Stimulated activated CD4-positive, alpha-beta T cell treated with anti-CD3 and anti-CD28 coated beads, Interleukin-12 subunit alpha, Interleukin-12 subunit beta, amount 100 ng/mL, for 48 hours (primary cell): ENCODE results near the gene ANKMY1.
A peak's percentile ranks its signal among the peaks of the same experiment; 100 is the strongest.

Source experiments
- DNase-seq, 3 donors: peaks; one replicate each; pipeline ENCODE4 v3.0.0-alpha.2; 2020; ENCODE audit warnings: low read depth in 2 of 3, low spot score in 1 of 3

The ANKMY1 gene

DNA sequence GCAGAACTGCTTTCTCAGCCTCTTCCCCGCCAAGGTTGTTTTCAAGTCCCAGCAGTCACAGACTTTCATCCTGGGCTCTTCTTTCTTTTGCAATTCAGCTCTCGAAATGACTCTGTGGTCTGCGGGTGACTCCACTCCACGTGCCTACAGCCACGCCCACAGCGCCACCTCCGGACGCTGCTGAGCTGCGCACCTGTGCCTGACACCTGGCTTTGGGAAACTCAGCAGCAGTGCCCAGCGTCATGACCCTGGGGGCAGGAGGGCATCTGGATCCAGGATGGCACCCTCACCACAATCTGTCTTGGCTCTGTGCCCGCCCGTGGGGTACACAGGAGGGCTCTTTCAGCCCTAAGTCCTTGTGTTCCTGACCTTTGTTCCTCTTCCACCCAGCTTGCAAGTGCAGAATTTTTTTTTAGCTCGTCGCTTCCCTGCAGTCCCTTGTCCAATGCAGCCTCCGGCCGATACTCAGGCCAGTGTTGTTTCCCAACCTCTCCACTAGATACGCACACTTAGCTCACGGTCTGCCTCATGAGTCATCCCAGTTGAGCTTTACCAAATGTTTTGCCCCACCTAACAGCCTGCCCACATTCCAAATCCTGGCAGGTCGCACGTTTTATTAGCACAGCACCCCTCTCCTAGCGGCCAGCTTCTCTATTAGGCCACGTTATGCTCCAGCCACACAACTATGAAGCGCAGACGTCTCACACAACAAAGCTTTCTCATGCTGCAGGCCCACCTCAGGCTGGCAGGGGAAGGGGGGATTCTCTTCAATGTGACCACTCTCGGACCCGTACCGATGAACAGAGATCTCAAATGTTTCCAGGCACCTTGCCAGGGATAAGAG, 22.2 kb upstream of the ANKMY1 start:
- peak; percentile 60 to 65 (median 64) for DNase-seq

DNA sequence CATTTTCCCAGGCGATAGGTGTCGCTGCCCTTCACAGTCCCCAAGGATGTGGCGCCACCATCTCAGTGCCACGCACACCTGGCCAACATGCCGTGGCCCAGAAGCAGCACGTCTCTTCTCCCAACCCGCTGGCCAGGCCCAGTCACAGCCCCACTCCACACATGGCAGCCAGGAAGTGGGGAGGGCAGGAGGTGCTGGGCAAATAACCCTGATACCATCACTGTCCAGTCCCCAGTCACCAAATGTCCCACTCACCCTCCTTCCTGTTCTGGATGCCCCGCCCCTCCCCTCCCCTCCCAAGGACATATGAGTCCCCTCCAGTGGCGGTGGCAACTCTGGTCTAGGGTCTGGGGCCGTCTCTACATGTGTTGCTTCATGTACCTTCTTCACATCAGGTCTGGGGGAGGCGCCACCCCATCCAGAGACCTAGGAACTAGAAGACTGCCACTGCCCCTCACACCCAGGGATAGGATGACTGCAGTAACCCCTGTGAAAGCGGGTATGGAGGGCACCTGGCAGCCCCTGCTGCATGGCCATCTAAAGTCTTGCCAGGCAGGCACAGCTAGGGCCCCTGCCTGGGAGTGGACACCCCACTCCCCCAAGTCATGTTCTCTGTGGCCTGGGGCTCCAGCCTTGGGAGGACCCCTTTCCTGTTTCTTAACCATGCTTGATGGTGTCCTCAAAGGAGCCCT, 21.4 kb upstream of the ANKMY1 start:
- no peak for DNase-seq

DNA sequence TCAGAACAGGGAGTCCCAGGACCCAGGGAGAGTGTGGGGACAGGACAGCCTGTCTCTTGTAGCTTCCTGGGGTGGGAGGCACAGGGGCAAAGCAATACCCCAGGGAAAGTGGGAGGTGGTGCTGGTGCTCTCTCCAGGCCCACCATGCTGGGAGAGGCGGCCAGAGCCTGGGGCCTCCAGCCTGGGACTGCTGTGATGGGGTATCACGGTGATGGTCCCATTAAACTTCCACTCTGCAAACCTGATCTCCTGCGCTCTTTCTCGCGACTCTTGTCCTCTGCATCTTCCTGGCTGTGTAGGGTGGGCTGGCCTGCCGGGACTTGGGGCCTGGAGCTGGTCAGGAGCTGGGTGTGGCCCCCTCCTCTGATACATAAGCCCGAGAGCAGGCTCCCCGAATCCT, 20.7 kb upstream of the ANKMY1 start:
- DNase-seq, result no peak

DNA sequence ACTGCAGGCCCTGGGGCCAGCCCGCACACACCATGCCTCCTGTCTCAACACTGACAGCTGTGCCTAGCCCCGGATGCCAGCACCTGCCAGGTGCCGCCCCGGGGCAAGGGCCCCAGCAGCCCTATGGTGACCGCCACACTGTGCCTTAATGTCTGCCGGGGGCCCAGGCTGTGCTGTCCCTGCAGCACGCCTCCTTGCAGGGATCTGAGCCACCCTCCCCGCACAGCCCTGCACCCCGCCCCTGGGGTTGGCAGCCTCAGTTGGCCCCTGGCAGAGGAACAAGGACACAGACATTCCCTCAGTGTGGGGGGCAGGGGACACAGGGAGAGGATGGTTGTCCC, 20.3 kb upstream of the ANKMY1 start:
- no peak for DNase-seq

DNA sequence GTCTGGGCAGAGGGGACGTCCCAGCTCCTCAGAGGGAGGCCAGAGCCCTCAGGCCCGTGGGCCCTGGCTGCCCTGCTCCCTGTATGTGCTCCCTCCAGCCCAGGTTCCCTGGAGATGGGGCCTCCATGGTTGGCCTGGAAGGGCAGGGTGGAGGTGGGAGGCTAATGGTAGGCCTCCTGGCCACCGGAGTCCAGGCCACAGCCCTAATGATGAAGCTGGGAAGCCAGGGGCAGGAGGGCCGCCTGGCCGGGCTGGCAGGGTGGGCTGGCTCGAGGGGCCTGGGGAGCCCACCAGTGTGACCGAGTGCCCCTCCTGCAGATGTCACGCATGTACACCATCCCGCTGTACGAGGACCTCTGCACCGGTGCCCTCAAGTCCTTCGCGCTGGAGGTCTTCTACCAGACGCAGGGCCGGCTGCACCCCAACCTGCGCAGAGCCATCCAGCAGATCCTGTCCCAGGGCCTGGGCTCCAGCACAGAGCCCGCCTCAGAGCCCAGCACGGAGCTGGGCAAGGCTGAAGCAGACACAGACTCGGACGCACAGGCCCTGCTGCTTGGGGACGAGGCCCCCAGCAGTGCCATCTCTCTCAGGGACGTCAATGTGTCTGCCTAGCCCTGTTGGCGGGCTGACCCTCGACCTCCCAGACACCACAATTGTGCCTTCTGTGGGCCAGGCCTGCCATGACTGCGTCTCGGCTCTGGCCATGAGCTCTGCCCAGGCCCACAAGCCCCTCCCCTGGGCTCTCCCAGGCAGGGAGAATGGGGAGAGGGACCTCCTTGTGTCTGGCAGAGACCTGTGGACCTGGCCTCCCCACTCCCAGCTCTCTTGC, 19.7 kb upstream of the ANKMY1 start:
- DNase-seq, result no peak

DNA sequence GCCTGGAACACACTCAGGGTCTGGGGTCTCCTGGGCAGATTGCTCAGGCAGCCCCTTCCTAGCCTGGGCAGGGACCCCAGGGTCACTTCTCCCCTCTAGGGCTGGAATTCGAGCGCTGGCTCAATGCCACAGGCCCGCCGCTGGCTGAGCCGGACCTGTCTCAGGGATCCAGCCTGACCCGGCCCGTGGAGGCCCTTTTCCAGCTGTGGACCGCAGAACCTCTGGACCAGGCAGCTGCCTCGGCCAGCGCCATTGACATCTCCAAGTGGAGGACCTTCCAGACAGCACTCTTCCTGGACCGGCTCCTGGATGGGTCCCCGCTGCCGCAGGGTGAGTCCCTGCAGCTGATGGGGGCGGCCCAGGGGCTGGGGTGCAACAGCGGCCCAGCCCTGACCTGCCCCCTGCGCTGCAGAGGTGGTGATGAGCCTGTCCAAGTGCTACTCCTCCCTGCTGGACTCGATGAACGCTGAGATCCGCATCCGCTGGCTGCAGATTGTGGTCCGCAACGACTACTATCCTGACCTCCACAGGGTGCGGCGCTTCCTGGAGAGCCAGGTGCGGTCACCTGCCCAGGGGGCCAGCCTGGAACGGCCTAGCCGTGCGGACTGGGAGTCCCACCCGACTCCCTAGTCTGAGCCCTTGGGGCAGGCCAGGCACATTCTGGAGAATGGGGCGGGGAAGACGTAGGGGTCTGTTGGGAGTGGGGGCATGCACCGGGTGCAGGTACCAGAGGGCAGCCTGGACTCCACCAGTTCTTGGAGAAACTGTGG, 18.8 kb upstream of the ANKMY1 start:
- no peak for DNase-seq

DNA sequence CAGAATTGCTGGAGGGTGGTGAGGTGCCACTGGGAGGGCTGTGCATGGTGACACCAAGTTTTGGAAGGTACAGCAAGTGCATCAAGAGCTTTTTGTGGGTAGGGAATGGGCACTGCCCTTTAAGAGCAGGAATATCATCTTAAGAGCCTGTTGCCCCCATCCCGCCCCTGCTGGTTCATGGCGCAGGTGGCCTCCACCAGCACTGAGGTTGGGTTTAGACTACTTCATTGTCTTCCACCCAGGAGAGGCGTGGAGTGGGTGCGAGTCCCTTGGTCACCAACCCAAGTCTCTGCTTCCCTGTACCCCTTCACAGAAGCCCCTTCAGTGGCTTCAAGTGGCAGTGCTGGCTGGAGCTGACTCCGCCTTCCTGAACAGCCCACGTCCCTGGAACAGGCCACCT, 18.2 kb upstream of the ANKMY1 start:
- DNase-seq, result no peak

DNA sequence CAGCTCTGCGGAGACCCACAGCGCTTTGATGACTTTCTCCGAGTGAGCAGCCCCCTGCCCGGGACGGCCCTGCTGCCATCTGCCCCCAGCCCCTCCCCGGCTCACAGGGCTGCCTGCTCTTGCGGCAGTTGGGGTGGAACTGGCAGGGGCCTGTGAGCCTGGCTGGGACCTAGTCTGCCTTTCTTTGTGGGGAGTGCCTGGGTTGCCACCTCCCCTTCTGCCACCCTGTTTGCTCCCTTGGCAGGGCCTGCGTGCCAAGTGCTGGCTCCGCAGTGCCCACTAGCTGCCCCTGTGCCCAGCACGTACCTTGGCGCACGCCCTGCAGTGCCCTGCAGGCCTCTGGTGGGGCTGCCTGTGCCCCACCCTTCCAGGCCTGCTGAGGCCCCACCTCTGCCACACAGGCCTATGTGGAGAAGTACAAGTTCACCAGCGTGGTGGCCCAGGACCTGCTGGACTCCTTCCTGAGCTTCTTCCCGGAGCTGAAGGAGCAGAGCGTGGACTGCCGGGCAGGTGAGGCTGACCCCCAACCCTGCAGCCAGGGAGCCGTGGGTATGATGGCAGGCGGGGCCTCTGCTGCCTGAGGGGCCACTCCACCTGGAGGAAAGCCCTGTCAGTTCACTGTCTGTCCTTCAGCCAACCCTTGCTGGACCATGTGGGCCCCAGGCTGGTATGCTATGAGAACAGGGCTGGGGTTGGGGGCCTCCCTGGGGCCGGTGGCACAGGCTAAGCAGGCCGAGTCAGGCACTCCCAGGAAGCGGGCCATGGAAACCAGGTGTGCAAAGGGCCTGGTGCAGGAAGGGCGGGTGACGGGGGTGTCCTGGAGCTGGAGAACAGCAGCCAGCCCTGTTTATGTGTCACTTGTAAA, 17.5 kb upstream of the ANKMY1 start:
- DNase-seq, result no peak

DNA sequence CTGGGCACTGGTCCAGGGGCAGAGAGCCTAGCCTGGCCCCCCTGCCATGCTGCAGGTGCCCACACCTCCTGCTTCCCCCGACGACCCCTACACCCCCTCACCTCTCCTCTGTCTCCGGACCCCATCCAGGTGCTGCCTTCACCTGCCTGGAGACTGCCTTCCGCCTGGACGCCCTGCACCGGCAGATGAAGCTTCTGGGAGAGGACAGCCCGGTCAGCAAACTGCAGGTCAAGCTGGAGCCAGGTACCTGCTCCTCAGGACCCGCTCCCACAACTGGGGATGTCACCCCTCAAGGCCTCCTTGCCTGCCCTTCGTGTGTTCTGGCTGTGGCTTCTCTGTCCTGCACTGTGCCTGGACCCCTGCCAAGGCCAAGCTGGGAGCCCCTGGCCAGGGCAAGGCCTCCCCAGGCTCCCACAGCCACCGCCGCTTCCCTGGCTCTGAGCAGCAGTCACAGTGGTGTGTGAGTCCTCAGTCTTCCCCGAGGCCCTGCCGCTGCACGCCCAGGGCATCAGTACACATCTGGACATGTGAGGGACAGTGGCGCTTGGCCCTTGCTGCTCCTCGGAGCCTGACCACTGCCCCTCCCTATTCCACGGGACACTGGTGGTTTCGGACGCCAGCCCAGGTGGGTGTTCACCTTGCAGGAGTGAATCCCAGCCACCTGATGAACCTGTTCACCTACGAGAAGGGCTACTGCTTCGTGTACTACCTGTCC, 16.8 kb upstream of the ANKMY1 start:
- DNase-seq, result no peak

DNA sequence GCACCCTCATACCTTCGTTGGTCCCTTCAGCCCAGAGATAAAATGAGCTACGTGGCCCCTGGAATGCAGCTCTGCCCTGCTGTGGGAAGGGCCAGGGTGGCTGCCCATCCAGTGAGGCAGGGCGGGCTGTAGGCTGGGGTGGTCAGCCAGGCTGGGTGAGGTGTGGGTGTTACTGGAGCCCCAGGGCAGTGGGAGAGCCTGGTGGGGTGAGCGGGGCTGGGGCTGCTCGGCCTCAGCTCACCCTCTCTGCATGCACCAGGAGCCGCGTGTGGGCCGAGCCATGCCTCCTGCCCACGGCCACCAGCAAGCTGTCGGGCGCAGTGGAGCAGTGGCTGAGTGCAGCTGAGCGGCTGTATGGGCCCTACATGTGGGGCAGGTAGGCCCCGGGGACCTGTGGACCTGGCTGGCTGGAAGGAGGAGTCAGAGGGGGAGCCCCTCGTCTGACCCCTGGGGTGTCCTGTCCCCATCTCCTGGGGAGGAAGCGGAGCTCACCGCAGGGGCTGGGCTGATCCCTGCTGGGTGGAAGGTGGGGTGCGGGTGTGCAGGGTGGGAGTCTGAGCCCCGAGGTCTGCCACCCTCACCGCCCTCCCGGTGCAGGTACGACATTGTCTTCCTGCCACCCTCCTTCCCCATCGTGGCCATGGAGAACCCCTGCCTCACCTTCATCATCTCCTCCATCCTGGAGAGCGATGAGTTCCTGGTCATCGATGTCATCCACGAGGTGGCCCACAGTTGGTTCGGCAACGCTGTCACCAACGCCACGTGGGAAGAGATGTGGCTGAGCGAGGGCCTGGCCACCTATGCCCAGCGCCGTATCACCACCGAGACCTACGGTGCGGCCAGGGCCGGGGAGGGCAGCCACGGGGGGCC, 16.0 kb upstream of the ANKMY1 start:
- DNase-seq, result no peak

DNA sequence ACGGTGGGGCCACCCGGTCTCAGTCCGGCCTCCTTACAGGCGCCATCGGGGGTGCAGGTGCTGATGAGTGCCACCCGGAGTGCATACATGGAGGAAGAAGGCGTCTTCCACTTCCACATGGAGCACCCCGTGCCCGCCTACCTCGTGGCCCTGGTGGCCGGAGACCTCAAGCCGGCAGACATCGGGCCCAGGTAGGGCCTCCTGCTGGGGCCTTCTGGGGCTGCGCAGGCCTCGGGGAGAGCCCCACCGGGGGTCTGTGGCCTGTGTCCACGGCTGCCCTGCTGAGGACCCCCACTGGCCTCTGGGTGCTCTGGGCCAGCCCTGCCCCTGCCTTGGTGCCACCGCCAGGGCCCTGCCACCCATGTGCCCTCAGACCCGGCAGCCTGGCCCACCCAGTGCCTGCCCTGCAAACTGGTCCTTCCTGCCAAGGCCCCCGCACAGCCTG, 15.3 kb upstream of the ANKMY1 start:
- no peak for DNase-seq

DNA sequence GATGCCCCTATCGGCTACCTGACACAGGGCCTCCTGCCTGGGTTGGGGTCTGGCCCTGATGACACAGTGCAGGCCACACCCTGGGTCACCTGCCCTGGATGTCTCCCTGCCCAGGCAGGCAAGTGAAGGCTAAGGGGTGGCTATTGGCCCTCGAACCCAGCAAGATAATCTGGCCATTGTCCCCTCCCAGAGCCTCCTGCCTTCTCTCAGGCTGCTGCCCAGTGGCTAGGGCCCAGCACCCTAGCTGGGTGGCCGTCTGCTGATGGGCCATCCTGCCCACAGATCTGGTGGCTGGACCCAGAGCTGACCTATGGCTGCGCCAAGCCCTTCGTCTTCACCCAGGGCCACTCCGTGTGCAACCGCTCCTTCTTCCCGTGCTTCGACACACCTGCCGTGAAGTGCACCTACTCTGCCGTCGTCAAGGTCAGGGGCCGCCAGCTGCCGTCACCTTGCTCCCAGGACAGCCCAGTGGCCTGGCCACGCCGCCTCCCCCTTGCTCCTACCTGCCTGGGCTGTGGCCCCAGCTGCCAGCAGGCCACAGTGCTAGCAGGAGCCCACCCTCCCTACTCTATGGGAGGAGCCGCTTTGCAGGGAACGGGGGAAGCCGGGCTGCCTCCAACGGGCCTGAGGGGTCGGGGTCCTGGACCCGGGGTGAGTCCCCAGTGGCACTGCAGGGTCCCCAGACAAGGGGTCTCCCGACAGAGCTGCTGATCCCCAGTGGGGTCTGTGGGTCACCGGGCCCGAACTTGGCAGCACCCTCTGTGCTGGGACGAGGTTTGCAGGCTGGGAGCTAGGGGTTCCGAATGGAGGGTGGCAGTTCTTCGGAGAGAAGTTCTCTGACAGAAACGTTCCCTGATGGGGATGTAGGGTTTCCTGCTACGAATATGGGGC, 14.6 kb upstream of the ANKMY1 start:
- no peak for DNase-seq

DNA sequence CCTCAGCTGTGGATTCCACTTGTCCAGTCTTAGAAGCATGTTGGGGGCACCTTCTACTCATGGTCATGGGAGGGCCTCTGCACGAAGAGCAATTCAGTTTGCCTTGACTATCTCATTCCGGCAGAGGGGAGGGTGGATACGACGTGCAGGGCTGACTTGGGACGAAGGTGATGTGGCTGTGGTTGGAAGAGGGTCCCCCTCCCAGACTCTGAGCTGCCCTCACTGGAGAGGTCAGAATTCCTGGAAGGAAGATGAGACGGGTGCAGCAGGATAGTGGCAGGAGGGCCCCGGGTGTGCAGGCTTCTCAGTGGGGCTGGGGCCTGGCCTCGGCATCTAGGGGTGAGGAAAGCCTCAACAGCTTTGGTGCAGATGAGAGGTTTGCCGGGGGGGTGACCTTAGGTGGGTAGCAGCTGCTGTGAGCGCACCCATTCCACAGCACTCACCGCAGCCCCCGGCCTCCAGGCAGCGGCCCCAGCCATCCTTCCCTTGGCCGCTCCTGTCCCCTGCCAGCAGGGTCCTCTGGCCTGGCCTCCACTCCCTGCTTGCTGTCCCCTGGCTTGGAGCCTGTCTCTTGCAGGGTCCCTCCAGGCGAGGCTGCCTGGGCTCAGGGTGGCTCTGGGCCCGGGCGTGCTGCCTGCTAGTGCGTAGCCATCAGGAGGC, 13.7 kb upstream of the ANKMY1 start:
- no peak for DNase-seq

DNA sequence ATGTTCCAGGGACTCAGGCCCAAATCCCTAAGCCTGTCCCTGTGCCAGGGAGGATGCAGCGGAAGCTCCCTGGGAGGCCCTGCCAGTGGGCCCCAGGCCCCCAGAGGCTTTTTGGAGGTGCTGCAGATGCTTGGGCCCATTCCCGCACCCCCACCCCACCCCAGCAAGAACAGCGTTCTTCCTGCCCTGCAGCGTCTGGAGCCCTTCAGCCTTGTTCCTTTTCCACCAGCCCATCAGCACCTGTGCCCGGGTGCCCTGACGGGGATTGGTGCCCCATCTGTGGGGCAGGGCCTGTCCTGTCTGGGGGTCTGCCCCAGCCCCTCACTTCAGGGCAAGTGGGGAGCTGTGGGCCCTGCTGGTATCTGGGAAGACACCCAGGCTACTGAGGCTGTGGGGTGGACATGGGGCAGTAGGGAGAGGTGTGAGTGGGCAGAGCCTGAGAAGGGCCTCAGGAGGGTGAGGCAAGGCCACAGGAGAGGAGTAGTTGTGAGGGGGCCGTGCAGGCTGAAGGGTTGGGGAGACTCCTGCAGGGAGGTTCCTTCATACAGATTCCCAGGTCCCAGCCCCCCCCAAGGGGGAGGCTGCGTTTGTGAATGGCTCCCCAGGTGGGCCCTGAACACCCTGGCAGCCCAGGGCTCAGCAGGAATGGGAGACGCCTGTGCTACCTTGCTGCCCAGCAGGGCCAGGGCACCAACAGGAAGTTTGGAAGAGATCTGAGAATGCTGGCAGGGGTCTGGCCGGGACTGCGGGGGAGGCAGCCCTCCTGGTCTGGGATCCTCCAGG, 12.9 kb upstream of the ANKMY1 start:
- DNase-seq, result no peak

DNA sequence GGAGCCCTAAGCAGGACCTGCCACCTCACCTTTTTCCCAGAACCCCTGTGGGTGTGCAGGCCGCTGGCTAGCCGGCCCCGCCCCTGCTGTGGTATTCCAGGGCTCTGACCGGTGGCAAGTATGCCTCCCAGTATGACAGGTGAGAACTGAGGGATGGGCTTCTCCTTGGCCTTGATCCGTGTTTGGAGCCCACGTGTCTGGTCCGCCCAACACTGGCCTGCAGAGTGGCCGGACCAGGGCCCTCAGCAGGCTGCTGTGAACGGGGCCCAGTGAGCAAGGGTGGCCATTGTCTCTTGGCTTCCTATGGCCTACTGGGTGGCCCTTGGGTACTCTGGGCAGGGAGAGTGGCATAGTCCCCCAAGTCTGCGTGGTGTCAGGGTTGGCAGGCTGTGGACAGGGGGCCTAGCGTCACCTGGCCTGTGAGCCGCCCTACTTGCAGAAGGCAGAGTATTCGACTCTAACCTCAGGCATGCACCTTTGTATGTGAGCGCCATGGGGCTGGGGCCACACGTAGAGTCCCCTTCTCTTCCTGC, 12.3 kb upstream of the ANKMY1 start:
- DNase-seq, result no peak

DNA sequence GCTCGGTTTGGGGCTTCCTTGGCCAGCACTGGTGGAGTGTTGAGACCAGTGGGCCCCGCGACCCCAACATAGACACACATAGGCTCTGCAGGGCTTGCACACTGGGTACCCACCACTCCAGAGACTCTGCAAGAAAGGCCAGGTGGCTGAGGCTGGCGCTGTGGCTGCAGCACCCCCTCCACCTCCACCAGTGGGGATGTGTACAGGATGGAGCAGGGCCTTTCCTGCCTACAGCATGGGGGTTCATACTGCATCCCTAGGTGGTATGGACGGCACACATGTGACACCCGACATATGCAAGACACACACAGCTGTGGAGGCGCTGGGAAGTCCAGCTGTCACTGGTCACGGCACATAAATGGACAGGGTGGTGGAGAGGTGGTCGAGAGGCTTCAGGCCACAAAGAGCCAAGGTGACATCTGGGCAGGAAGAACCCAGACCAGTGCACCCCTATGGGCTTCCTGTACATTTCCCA, 11.8 kb upstream of the ANKMY1 start:
- no peak for DNase-seq
